ENCODE results near the gene HELQ. TPM values are rescaled to one million over a fixed set of nuclear protein-coding genes. Genes with fewer than 3 reads are reported as not detected.

Gene HELQ
- total RNA-seq, result 10 to 100 TPM; 18.0 to 22.7 TPM

GRCh38 chr4:83455281-83456183 lies at the start of gene HELQ, which contains the start of gene MRPS18C:
Gene HELQ (minus strand): TSS chr4:83455823. CDS start chr4:83455693, 130 bp downstream.
Gene MRPS18C (plus strand): TSS chr4:83456058. CDS start chr4:83456078, 20 bp downstream.

GRCh38 chr4:83484500-83485461 lies 29.2 kb upstream of the HELQ start, which contains the start of gene ABRAXAS1:
Gene ABRAXAS1 (minus strand): TSS chr4:83485100. CDS start chr4:83485072, 28 bp downstream.

Small RNA genes within 50 kb of the gene (small RNA-seq; reads per million reads assigned to genes)
- 0 to 0.04 reads per million in 2 donors for gene AC114781.5

Other genes with a start within 250 kb of the HELQ start
- 10 to 100 TPM; 17.6 to 28.6 TPM for gene COQ2, start 171.0 kb downstream of the HELQ start, total RNA-seq
- 1 to 10 TPM in 1 of 2 donors, under 1 TPM in 1; 0.34 to 1.7 TPM for gene HPSE, start 121.0 kb downstream of the HELQ start, total RNA-seq
- gene MRPS18C, start 235 bp upstream of the HELQ start, total RNA-seq, result 10 to 100 TPM; 22.0 to 30.0 TPM
- gene ABRAXAS1, start 29.3 kb upstream of the HELQ start, total RNA-seq, result 1 to 10 TPM; 5.5 to 6.7 TPM
- 10 to 100 TPM; 25.8 to 29.3 TPM for gene GPAT3, start 80.3 kb upstream of the HELQ start, total RNA-seq

Data from melanocyte of skin (primary cell).